ENCODE results near the gene HCN2.

DNA sequence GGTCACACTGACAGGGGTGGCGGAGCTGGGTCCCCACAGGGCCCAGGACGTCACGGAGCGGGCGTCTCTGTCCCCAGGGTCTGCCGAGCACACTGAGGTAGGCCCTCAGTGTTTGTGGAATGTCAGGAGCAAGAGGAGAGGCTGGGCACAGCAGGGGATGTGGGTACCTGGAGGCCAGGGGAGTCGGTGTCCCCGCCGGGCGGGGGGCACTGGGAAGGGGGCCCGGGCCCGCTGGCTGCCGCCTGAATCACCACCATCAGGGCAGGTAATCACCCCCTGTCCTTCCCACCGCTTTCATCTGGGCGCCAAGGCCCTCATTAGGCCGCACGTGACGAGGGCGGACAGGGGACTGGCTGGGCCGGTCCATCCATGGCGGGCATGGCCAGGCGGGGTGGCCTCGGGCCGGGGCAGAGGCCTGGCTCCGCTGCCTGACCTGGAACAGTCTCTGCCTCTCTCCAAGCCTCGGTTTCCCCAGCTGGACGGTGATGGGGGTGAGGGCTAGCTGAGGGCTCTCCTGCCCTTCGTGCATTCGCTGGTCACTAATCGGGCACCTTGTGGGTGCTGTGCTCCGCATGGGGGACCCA lies 51.0 kb downstream of the HCN2 start:
- TF ChIP-seq CREB1 (IDR thresholded peaks at IDR 0.05) (no peak), CTCF (IDR thresholded peaks at IDR 0.05; ENCODE audit: control extremely low read depth in 1 of 3, insufficient read depth in 1 of 3, low read depth in 1 of 3, low read length in 3 of 3) (no peak), EP300 (IDR thresholded peaks at IDR 0.05; ENCODE audit: borderline replicate concordance in 1 of 2, low read depth in 2 of 2, low read length in 2 of 2) (no peak), POLR2A (IDR thresholded peaks at IDR 0.05; ENCODE audit: control extremely low read depth in 1 of 2, low read depth in 2 of 2, low read length in 2 of 2) (no peak), EZH2 (IDR thresholded peaks at IDR 0.05; ENCODE audit: low read depth, low read length, severe bottlenecking) (no peak), TCF12 (IDR thresholded peaks at IDR 0.05; ENCODE audit: low read depth, low read length) (no peak), RBBP5 (IDR thresholded peaks at IDR 0.05; ENCODE audit: borderline replicate concordance, low read depth, low read length) (no peak), ZNF274 (IDR thresholded peaks at IDR 0.05; ENCODE audit: borderline replicate concordance, extremely low read depth, low read length) (no peak), POLR2AphosphoS5 (IDR thresholded peaks at IDR 0.05; ENCODE audit: low read depth, low read length) (no peak)
